Muscle of leg (tissue), 11 donors: ENCODE results near the gene PRIM1. TPM values are rescaled to one million over a fixed set of nuclear protein-coding genes. Genes with fewer than 3 reads are reported as not detected.

ENCODE experiments used
- DNase-seq: peaks from one replicate; pipeline ENCODE4 v3.0.0; 2013
- H3K27ac ChIP-seq: one replicate; pipeline ENCODE4 v1.5.1; 2013; ENCODE audit warnings: mild to moderate bottlenecking, low read length, control low read depth
- H3K27me3 ChIP-seq: one replicate; pipeline ENCODE4 v1.6.1; 2013; ENCODE audit warnings: low read length; ENCODE audit not compliant: control insufficient read depth, insufficient read depth
- H3K36me3 ChIP-seq: one replicate; pipeline ENCODE4 v1.6.1; 2013; ENCODE audit warnings: low read length; ENCODE audit not compliant: control insufficient read depth, insufficient read depth
- H3K4me1 ChIP-seq: one replicate; pipeline ENCODE4 v1.6.1; 2013; ENCODE audit warnings: low read length; ENCODE audit not compliant: control insufficient read depth, insufficient read depth
- H3K4me3 ChIP-seq: one replicate; pipeline ENCODE4 v1.5.1; 2013; ENCODE audit warnings: low read length, control low read depth
- H3K9me3 ChIP-seq: replicated peaks from 2 replicates; pipeline ENCODE4 v1.6.1; 2013; ENCODE audit warnings: low read depth, low read length; ENCODE audit not compliant: control insufficient read depth
- WGBS: methylation state at CpG from one replicate; pipeline ENCODE4 v1.1.5; 2013; ENCODE audit warnings: missing lambda C conversion rate; ENCODE audit not compliant: insufficient coverage; 5-methylcytosine and 5-hydroxymethylcytosine counted together
- polyA plus RNA-seq, 8 donors: library from polyadenylated mRNA; unstranded; fragments of 120-200 nt; gene quantifications; one replicate each; pipeline versions ENCODE4 v1.2.1 to v1.2.3, GENCODE V29; 2013; ENCODE audit warnings: inconsistent platforms in 1 of 8, low replicate concordance in 1 of 8; ENCODE audit not compliant: insufficient read length in 8 of 8, insufficient read depth in 1 of 8
- total RNA-seq: library from RNA; stranded (reverse); fragments of 120-200 nt; gene quantifications from one replicate; pipeline ENCODE4 v1.2.4, GENCODE V29; 2013

PRIM1 gene
- total and polyA plus RNA-seq, 9 donors = 9.3 to 13.9 (median 10.6) TPM

- WGBS = no CpG with 5 or more reads among the region's 1 CpG
- DNase-seq = no peak
- Histone ChIP-seq H3K4me3 (no peak overlapping the region), H3K4me1 (no peaks in the 10 kb centered on the region), H3K27me3 (no peaks in the 10 kb centered on the region), H3K36me3 (no peaks in the 10 kb centered on the region), H3K9me3 (no peaks in the 10 kb centered on the region), H3K27ac (no peak overlapping the region)
These were observed 33.8 kb upstream of the PRIM1 start for GRCh38 chr12:56785874-56786273.

GRCh38 chr12:56785141-56785865 is 33.2 kb upstream of the PRIM1 start:
- Histone ChIP-seq H3K27me3 (no peaks in the 10 kb centered on the region), H3K27ac (no peak overlapping the region), H3K4me3 (no peak overlapping the region), H3K4me1 (no peaks in the 10 kb centered on the region), H3K36me3 (no peaks in the 10 kb centered on the region), H3K9me3 (no peaks in the 10 kb centered on the region)
- whole genome bisulfite sequencing = 100% methylated on average over 1 of the region's 2 CpGs
- DNase-seq = no peak

GRCh38 chr12:56781726-56782125 is 29.6 kb upstream of the PRIM1 start:
- Histone ChIP-seq H3K4me3 (no peak overlapping the region), H3K4me1 (no peaks in the 10 kb centered on the region), H3K9me3 (no peaks in the 10 kb centered on the region), H3K27ac (no peak overlapping the region), H3K27me3 (no peaks in the 10 kb centered on the region), H3K36me3 (no peaks in the 10 kb centered on the region)
- 83% methylated on average over 1 of the region's 4 CpGs for WGBS
- no peak for DNase-seq

- no peak for DNase-seq
- WGBS = 96% methylated on average over 5 of the region's 17 CpGs
- no peak overlapping the region for H3K4me3 ChIP-seq
These were observed 26.6 kb upstream of the PRIM1 start for GRCh38 chr12:56778756-56779155.

GRCh38 chr12:56776654-56777053 is 24.5 kb upstream of the PRIM1 start:
- no peaks in the 10 kb centered on the region for H3K9me3 ChIP-seq
- no CpG with 5 or more reads among the region's 3 CpGs for WGBS
- no peaks in the 10 kb centered on the region for H3K4me1 ChIP-seq
- H3K27me3 ChIP-seq = no peaks in the 10 kb centered on the region
- no peak for DNase-seq
- no peak overlapping the region for H3K4me3 ChIP-seq
- H3K27ac ChIP-seq = no peak overlapping the region
- no peaks in the 10 kb centered on the region for H3K36me3 ChIP-seq

More at GRCh38 chr12:56778756-56779155, 26.6 kb upstream of the PRIM1 start:
- Histone ChIP-seq H3K36me3 (no peaks in the 10 kb centered on the region), H3K4me1 (no peaks in the 10 kb centered on the region), H3K27ac (no peak overlapping the region), H3K9me3 (no peaks in the 10 kb centered on the region), H3K27me3 (no peaks in the 10 kb centered on the region)

GRCh38 chr12:56775638-56776037 is 23.5 kb upstream of the PRIM1 start:
- no peaks in the 10 kb centered on the region for H3K9me3 ChIP-seq
- H3K4me1 ChIP-seq = no peaks in the 10 kb centered on the region
- WGBS = no CpG with 5 or more reads among the region's 6 CpGs
- H3K4me3 ChIP-seq = no peak overlapping the region
- no peaks in the 10 kb centered on the region for H3K27me3 ChIP-seq
- no peak overlapping the region for H3K27ac ChIP-seq
- no peaks in the 10 kb centered on the region for H3K36me3 ChIP-seq
- DNase-seq = peak; percentile 38

GRCh38 chr12:56773113-56773512 is 21.0 kb upstream of the PRIM1 start:
- H3K27me3 ChIP-seq = no peaks in the 10 kb centered on the region
- DNase-seq = no peak
- H3K36me3 ChIP-seq = no peaks in the 10 kb centered on the region
- no peak overlapping the region for H3K27ac ChIP-seq
- no peak overlapping the region for H3K4me3 ChIP-seq
- WGBS = 100% methylated on average over 1 of the region's 2 CpGs
- no peaks in the 10 kb centered on the region for H3K9me3 ChIP-seq
- H3K4me1 ChIP-seq = no peaks in the 10 kb centered on the region

- Histone ChIP-seq H3K27ac (no peak overlapping the region), H3K4me1 (no peaks in the 10 kb centered on the region), H3K9me3 (no peaks in the 10 kb centered on the region), H3K4me3 (no peak overlapping the region), H3K27me3 (no peaks in the 10 kb centered on the region), H3K36me3 (no peaks in the 10 kb centered on the region)
- 82% methylated on average over 3 of the region's 5 CpGs for WGBS
- DNase-seq = no peak
These were observed 20.5 kb upstream of the PRIM1 start for GRCh38 chr12:56772625-56773024.

- Histone ChIP-seq H3K9me3 (no peaks in the 10 kb centered on the region), H3K27ac (no peak overlapping the region), H3K27me3 (no peaks in the 10 kb centered on the region), H3K36me3 (no peaks in the 10 kb centered on the region), H3K4me1 (no peaks in the 10 kb centered on the region), H3K4me3 (no peak overlapping the region)
- DNase-seq = no peak
- WGBS = 74% methylated on average over 3 of the region's 3 CpGs
These were observed 17.7 kb upstream of the PRIM1 start for GRCh38 chr12:56769868-56770267.

- no peak for DNase-seq
- 81% methylated on average over 3 of the region's 5 CpGs for WGBS
- Histone ChIP-seq H3K36me3 (no peaks in the 10 kb centered on the region), H3K27me3 (no peaks in the 10 kb centered on the region), H3K9me3 (no peaks in the 10 kb centered on the region), H3K4me1 (no peaks in the 10 kb centered on the region), H3K27ac (no peak overlapping the region), H3K4me3 (no peak overlapping the region)
These were observed 16.3 kb upstream of the PRIM1 start for GRCh38 chr12:56768424-56768823.

- Histone ChIP-seq H3K36me3 (no peaks in the 10 kb centered on the region), H3K9me3 (no peaks in the 10 kb centered on the region), H3K4me1 (no peaks in the 10 kb centered on the region), H3K4me3 (no peak overlapping the region), H3K27ac (no peak overlapping the region), H3K27me3 (no peaks in the 10 kb centered on the region)
- 80% methylated on average over 6 of the region's 6 CpGs for WGBS
- peak; percentile 59 for DNase-seq
These were observed 14.4 kb upstream of the PRIM1 start for GRCh38 chr12:56766535-56766934.
